ENCODE data around the gene RRP1B.
"Not testable (repeated sequence)": the region's sequence is repeated elsewhere in the genome, so short reads cannot be mapped to it uniquely, and the experiment has no call there.

RRP1B gene

GRCh38 chr21:43640400-43640799, 19.0 kb upstream of the RRP1B start:
- no peak for DNase-seq

- no peak for DNase-seq
Observed at GRCh38 chr21:43643193-43643592, 16.2 kb upstream of the RRP1B start.

GRCh38 chr21:43644071-43644470, 15.3 kb upstream of the RRP1B start:
- no peak for DNase-seq

- DNase-seq, result no peak
Observed at GRCh38 chr21:43644609-43645008, 14.8 kb upstream of the RRP1B start.

GRCh38 chr21:43645136-43645891, 14.0 kb upstream of the RRP1B start:
- DNase-seq, result no peak

GRCh38 chr21:43645976-43646375, 13.4 kb upstream of the RRP1B start:
- no peak for DNase-seq

GRCh38 chr21:43646550-43647260, 12.7 kb upstream of the RRP1B start:
- DNase-seq, result peak; percentile 82

GRCh38 chr21:43648171-43648570, 11.2 kb upstream of the RRP1B start:
- no peak for DNase-seq

GRCh38 chr21:43651926-43652325, 7.4 kb upstream of the RRP1B start:
- DNase-seq, result not testable (repeated sequence)

- DNase-seq, result no peak
Observed at GRCh38 chr21:43652616-43653015, 6.7 kb upstream of the RRP1B start.

GRCh38 chr21:43653626-43654025, 5.7 kb upstream of the RRP1B start:
- DNase-seq, result no peak

- no peak for DNase-seq
Observed at GRCh38 chr21:43654806-43655489, 4.4 kb upstream of the RRP1B start.

GRCh38 chr21:43657355-43658087, 1.8 kb upstream of the RRP1B start:
- DNase-seq, result no peak

GRCh38 chr21:43658088-43658741, 1.1 kb upstream of the RRP1B start:
- DNase-seq, result no peak

GRCh38 chr21:43658769-43659135, 608 bp upstream of the RRP1B start:
- DNase-seq, result no peak

GRCh38 chr21:43662286-43662685, 2.9 kb downstream of the RRP1B start:
- DNase-seq, result no peak

GRCh38 chr21:43663033-43663432, 3.7 kb downstream of the RRP1B start:
- DNase-seq, result no peak

GRCh38 chr21:43664358-43664757, 5.0 kb downstream of the RRP1B start:
- DNase-seq, result no peak

GRCh38 chr21:43665879-43666278, 6.5 kb downstream of the RRP1B start:
- DNase-seq, result no peak

- no peak for DNase-seq
Observed at GRCh38 chr21:43667191-43667904, 8.0 kb downstream of the RRP1B start.

- DNase-seq, result no peak
Observed at GRCh38 chr21:43669828-43670605, 10.7 kb downstream of the RRP1B start.

Measured in activated T-cell treated with anti-CD3 and anti-CD28 coated beads for 4 hours (primary cell).